Fibroblast of skin of back (primary cell): ENCODE measurements around the gene PNPLA7. TPM values are rescaled to one million over a fixed set of nuclear protein-coding genes. Genes with fewer than 3 reads are reported as not detected.
"Not testable (repeated sequence)": the region's sequence is repeated elsewhere in the genome, so short reads cannot be mapped to it uniquely, and the experiment has no call there.

ENCODE experiments used
- DNase-seq: peaks from one replicate; pipeline ENCODE4 v3.0.0-alpha.2; 2013
- polyA plus RNA-seq, 2 experiments: library from polyadenylated mRNA; unstranded; fragments of 120-200 nt; gene quantifications; one replicate each; pipeline ENCODE4 v1.2.1, GENCODE V29; 2013; ENCODE audit not compliant: insufficient read length in 2 of 2

The PNPLA7 gene
- polyA plus RNA-seq (2013, experiment 1 of 2; ENCODE audit: insufficient read length): 1.2 TPM
- polyA plus RNA-seq (2013, experiment 2 of 2; ENCODE audit: insufficient read length): 1.9 TPM

DNA sequence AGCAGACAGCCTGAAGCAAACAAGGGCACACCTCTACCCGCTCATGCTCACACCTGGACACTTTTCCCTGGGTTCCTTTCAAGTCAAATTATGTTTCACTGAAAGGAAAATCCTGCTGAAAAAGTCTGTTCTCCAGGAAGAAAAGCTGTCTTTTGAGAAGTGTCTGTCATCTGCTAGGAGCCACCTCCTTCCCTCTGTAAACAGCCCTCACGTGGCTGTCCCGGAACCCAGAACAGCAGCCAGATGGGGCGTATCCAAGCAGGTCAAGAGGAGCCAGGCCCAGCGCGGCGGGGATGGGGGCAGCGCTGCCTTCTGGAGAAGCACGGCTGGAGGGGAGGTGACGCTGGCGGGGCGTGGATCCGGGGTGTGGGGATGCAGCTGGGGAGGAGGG, at the start of gene PNPLA7:
Gene PNPLA7, minus strand, starts transcription at position 172 of the 391 bp plus-strand sequence. CDS start 205 bp downstream, outside the sequence.
- peak; percentile 65 for DNase-seq

DNA sequence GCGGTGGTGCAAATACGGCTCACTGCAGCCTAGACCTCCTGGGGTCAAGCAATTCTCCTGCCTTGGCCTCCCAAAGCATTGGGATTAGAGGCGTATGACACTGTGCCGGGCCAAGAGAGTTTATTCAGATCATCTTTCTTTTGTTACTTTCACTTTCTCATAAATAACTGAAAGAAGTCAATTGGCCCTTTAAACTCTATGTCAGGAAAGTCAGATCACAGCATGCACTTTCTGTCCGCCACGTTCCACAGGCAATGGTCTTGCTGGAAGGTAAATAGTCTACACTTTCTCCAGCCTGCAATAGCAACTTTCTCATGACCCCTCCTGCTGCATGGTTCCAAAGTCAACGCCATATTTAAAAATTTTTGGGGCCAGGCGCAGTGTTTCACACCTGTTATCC, 48.7 kb upstream of the PNPLA7 start:
- DNase-seq: no peak

DNA sequence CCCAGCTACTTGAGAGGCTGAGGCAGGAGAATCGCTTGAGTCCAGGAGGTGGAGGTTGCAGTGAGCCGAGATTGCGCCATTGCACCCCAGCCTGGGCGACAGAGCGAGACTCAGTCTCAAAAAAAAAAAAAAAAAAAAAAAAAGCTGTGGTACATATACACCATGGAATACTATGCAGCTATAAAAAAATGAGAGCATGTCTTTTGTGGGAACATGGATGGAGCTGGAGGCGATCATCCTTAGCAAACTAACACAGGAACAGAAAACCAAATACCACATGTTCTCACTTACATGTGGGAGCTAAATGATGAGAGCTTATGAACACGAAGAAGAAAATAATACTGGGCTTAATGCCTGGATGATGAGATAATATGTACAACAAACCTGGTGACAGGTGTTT, 46.4 kb upstream of the PNPLA7 start:
- DNase-seq: not testable (repeated sequence)

DNA sequence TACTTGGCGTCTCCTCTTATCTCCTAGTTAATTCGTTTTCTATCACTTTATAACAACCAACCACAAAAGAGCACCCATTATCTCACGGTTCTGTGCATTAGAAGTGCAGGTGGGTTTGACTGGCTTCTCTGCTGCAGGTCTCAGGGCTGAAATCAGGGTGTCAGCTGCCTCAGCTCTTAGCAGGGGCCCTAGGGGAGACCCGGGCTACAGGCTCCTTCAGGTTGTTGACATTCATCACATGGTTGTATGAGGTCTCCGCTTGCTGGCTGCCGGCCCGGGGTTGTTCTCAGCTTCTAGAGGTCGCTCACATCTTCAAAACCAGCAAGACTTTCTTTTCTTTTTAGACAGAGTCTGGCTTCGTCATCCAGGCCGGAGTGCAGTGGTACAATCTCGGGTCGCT, 43.0 kb upstream of the PNPLA7 start:
- no peak for DNase-seq

DNA sequence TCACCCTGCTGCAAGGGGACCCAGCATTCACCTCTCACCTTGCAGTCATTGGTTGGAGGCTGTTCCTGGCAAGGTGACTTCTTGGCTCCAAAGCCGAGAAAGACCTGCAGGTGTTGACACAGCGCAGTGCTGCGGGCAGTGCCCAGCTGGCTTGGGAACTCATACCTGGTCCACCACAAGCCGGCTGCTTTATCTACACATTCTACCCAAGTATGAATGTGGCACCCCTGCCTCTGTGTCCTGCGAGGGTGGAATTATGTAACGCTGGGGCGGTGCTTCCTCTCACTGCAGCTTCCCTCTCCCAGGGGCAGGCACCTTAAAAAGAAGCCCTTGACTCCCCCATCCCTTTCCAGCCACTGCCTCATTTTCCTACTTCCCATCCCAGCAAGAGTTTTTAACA, 42.6 kb upstream of the PNPLA7 start:
- DNase-seq: no peak

DNA sequence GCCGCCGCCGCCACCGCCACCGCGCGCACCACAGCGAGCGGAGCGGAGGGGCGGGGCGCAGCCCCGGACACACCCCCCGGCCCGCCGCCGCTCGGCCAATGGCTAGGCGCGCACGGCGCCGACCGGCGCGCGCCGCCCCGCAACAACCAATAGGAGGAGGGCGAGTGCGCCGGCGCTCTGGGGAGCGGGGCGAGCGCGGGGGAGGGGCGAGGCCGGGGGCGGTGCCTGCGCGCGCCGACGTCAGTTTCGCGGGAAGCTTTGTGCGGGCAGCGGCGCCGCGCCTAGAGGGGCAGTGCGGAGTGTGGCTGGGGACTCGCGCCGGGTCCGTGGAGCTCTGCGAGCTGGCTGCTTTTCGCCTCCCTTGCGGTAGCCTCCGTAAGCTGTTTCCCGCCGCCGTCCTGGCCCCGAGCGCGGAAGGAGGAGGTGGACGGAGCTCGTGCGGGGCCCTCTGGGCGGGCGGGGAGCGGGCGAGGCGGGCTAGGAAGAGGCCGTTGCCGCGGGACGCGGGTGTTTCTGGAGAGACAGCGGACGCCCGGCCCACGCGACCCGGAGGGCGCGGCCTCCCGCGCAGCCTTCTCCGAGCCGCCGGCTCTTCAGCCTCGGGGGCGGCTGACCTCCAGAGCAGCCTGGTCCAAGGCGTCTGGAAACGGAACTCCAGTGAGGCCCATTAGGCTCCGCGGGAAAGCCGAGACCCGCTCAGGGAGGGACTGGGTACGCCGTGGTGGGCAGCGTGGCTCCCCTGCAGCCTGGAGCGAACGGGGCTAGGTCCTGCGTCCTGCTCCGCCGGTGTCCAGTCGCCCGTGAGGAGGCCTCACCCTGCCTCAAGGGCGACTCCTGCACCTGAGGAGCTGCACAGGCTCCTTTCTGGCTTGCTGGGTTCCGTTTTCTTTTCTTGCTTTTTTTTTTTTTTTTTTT, 40.5 kb upstream of the PNPLA7 start, which contains the start of gene ZMYND19:
Gene ZMYND19, minus strand, starts transcription at position 44 of the 915 bp plus-strand sequence. CDS start 249 bp downstream, outside the sequence.
- DNase-seq: peak; percentile 85

DNA sequence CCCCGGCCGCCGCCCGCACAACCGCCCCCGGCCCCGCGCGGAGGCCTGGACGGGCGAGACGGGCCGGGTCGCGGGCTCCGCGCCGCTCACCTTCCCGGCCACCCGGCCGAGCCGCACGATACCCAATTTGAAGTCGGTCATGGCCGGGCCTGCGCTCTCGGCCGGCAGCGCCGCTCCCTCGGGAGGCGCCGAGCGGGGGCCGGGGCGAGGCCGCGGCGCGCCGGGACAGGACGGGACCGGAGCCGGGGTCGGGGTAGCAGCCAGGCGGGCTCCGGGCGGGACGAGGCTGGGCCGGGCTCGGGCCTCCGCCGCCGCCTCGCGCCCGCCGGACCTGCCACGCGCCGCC, 39.9 kb upstream of the PNPLA7 start:
- no peak for DNase-seq

DNA sequence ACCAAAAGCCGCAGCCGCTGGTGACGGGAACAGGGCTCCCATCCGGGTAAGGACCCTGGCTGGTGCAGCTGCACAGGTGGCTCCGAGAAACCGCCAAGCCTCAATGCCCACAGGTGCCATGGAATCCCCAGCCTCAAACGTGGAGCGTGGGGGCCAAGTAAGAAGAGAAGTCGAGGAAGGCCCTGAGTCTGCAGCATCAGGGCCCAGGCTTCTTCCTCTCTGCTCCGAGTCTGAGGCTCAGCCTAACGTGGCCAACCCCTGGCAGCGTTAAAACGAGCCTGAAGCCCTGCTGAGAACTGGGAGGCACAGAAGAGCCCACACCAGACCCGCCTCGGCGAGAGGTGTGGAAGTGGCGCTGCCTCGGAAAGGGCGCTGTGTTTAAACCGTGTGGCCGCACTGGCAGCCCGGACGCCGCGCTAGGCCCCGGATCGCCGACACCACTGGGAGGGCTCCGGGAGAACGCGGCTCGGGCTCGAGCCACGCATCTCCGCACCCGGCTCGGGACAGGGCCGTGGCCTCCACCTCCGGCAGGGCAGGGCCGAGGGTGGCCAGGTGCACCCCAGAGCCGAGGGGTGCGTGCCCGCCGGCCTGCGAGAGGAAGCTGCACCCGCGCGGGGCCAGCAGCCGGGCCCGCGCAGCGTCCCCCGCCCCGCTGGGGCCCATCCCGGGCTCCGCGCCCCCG, 39.4 kb upstream of the PNPLA7 start:
- DNase-seq: peak; percentile 17

DNA sequence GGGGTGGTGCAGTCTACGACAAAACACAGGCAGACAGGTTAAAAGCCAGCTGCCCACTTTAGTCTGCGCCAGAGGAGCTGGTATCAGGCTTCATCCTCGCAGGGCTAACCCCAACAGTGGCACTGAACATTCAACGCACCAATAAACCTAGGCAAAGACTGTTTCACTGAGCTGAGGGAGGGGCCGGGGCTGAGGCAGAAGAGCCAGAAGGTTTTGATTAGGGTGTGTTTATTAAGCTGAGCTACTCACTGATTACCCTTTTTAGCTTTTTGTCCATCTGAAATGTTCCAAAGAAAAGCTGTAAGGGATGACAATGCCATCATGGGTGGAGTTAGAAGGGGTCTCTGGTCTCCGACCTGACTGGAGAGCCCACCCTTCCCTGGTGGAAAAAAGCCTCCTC, 38.7 kb upstream of the PNPLA7 start:
- no peak for DNase-seq

DNA sequence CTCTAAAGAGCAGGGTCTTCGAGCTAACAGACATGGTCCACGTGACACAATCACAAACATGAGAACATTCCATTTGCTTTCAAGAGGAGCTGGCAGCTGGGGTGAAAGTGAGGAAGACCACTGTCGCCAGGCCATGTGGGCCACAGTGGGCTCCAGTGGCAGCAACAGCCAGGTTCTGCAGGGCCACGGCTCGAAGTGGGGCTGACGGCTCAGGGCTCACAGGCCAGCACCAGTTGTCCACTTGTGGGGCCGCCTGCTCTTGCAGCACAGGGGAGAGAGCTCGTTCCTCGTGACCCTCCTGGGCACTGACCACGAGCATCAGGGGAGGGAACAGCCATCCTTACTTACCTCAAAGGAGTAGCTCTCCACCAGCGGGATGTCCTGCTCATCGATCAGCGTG, 38.1 kb upstream of the PNPLA7 start:
- no peak for DNase-seq

DNA sequence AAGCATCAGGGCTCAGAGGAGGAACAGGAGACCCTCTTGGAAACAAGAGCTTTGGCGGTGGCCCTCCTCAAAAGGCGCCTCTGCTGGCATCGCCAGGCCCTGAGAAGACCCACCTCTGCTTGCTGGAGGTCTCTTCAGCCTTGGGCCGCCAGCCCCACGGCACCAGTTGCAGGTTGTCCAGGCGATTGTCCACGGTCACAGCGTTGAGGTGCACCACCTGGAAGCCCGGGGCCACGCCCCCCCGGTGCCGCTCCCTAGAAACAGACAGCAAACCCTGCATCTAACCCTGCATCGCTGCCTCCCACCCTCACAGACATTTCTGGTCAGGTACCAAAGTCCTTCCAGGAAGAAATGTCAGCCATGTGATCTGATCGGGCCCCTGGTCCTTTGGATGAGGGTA, 36.7 kb upstream of the PNPLA7 start:
- no peak for DNase-seq

DNA sequence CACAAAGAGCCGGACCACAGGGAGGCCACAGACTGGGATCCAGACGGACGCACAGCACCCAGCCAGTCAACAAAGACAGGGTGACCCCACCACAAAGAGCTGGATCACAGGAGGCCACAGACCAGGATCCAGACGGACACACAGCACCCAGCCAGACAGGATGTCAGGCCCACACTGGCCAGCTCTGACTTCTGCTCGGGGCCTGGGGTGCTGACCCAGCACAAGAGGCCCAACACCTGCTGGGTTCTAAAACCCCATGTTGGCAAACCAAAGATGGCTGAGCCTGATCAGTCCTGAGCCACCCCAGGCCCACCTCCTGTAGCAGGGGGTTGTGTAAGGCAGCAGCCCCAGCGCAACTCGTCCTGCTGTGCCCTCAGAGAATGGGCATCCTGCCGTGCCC, 33.8 kb upstream of the PNPLA7 start:
- DNase-seq: no peak

DNA sequence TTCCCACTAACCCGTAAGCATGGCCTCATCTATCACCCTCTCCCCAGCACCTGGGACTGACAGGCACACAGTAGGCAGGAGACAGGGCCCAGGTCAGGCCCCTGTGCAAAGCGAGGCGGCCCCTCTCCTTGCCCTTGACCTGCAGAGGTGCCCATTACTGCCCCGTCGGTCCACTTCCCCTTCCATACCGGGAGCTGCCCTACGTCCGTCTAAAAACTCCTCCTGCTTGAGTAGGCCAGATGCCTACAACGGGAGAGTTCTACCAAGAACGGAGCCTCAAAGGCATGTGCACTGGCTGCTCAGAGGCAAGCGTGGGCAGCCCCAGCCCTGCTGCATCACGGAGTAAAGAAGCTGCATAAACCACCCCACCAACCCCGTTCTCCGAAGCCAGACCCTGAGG, 33.1 kb upstream of the PNPLA7 start:
- DNase-seq: no peak

DNA sequence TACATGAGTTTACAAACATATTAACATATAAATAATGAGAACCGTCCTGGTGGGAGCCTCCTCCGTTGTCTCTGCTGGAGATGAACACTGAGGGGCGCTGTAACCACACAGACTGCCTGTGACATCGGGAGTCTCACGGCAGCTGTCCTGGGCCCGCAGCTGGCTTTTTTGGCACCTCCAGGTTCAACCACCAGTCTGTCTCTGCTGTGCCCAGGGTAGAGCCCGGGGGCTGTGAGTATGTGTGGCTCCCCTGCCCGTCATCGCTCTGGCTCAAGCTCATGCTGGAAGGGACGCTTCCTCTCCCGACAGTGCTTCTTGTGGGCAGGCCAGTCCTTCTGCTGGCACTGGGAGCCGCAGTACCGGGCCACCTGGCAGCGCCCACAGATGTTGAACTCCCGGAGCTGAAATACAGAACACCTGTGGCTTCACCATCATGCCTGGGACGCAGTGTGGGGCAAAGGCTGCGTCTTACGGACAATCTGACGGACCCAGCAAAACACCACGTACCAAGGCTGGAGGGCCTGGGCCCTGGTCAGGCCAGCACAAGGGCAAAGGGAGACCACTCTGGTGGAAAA, 32.2 kb upstream of the PNPLA7 start:
- no peak for DNase-seq

DNA sequence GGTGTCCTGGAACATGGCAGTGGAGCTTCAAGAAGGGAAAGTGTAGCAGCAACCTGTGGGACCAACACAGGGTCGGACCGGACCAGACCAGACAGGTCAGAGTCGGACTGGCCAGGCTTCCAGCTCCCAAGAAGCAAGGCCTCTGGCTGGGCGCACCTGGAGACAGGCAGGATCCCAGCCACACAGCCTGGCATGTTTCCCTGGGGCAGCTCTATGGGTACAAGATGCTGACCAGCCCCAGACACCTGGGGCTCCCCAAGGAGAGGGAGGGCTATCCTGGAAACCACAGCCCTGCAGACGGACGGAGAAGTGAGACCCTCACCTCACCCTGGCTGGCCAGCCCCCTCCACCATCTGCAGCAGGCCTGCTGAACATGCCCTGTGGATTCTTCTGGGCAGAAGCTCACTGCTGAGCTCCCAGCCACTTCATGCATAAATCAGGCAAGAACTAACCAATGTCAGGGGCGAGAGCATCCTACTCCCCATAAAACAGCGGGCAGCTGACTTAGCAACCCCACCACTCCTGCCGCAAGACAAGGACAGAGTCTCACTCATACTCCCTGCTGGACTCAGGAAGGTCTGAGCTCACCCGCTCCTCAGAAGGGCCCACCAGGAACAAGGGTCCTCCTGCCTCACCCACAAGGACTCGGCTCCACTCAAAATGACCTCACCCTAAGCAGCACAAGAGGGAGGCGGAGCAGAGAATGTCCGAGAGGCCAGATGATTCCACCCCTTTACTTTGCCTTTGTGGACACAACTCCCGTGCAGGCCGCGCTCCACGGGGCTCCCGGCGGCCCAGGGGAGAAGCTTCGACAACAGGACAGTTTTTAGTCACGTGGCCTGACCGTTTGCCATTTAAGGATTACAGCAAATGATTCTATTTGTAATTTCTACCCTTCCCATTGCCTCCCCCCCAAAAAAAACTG, 31.4 kb upstream of the PNPLA7 start:
- no peak for DNase-seq

DNA sequence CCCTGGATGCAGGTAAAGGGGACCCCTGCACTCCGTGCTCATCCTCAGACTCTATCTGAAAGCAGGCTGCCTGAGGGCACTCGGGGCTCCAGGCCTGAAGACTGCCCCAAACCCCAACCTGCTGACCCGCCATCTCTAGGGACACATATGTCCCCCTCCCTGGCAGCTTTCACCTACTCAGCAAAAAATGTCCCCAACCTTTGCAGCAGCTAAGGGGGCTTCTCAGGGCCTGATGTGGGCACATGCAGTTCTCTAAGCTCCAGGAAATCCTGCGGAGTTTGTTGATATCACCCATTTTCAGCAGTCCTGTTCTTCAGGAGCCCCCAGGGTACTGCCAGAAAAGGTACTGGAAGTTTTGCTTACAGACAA, 30.7 kb upstream of the PNPLA7 start:
- DNase-seq: no peak

DNA sequence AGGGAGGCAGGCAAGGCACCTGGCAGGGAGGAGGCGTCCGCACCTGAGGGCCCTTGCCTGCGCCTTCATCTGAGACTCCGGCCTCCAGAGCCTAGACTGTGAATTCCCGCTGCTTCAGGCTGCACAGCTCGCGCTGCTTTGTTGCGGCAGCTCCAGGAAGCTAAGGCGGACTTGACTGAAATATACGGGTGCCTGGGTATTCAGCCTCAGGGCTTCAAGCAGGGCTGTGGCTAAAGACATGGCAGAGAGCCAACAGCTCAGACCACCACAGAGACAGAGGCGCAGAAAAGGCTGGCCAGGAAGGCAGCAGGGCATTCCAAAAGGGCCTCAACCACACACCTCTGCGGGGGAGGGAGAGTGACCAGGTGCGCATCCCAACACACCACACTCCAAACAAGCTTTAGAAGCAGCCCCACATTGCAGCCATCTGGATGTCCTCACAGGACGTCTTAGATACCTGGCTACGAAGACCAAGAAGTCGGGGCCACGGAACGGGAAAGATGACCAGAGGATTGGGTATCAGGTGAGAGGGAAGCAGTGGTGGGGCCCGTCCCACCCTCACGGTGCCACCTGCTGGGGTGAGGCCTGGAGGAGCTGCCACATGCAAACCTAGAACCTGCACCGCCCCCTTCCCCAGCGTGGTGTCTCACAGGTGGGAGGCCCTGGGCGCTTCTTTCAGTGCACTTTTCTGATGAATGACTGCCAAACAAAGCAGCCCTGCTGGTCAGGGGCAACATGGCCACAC, 30.2 kb upstream of the PNPLA7 start:
- no peak for DNase-seq

DNA sequence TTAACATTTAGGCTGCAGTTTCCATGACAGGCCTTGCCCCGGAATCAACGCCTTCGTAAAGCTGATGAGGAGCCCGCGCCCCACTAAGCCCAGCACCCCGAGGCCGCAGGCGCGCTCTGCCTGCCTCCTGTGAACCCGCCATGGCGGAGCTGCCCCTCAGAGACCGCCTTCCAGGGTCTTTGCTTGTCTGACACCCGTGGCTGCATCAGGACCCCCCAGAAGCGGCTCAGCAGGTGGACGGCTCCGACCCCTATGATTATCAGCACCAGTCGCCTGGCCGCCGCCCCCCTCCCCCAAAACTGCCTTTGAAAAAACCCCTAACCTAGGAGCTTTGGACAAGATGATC, 29.0 kb upstream of the PNPLA7 start:
- no peak for DNase-seq

DNA sequence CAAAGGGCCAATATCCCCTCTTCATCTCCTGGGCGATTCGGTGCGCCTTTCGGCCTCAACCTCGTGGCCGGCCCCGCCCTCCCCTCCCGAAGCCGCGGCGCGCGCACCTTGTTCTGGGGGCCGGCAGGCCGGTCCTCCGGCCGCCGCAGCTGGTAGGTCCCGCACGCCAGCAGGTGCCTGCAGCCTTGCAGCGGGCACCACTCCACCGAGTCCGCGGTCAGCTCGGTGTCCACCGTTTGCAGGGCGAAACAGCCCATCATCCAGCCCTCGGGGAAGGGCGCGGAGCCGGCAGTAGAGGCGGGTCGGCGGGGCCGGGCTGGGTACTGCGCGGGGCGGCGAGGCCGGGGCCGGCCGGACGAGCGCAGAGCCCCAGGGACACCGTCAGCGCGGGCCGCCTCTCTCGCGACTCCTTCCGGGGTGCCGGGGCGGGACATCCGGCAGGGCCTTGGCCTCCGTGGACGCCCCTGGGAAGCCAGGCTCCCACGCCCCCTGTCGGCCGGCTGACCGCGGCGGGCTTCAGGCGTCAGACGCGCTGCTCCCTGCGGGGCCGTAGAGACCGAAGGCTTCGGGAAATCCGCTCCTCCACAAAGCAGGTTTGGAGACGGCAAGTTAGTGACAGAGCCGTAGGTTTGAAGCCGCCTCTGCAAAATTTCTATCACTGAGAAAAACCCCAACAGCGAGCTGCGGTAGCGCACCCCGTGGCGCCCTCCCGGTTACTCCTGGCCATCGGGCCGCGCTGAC, 28.5 kb upstream of the PNPLA7 start, which contains the start of gene DPH7:
Gene DPH7, minus strand, starts transcription at position 408 of the 741 bp plus-strand sequence. Its CDS starts 148 bp downstream, at position 260.
- peak; percentile 91 for DNase-seq

DNA sequence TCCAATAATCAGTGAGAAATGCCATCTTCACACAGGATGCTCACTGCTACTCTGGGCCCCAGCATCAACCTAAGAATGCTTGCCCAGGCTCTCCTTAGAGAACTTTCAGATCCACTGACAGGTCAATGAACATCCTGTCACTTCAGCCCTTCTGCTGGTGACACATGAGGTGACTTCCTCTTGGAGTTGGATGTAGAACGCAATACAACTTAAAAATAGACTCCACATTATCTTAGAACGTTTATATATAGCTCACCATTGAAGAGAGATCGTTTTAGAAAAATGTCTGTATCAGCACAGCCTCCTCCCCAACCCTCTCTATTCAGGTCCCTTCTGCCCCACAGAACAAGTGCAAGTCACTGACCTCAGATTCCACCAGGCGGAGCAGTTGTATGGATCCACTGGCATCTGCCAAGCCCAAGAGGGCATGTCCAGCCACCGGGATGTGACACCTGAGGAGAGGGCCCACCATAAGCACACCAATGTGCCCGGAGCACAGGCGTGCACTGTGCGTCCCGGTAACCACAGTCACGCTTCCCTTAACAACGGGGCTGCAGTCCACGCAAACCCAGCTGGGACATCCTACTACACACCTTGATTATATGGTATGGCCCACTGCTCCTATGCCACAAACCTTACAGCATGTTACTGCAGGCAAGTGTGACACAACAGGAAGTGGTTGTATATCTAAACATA, 25.7 kb upstream of the PNPLA7 start:
- DNase-seq: no peak
